ENCODE results near the gene SENP6.
"Not testable (repeated sequence)": the region's sequence is repeated elsewhere in the genome, so short reads cannot be mapped to it uniquely, and the experiment has no call there.

Gene SENP6

DNA sequence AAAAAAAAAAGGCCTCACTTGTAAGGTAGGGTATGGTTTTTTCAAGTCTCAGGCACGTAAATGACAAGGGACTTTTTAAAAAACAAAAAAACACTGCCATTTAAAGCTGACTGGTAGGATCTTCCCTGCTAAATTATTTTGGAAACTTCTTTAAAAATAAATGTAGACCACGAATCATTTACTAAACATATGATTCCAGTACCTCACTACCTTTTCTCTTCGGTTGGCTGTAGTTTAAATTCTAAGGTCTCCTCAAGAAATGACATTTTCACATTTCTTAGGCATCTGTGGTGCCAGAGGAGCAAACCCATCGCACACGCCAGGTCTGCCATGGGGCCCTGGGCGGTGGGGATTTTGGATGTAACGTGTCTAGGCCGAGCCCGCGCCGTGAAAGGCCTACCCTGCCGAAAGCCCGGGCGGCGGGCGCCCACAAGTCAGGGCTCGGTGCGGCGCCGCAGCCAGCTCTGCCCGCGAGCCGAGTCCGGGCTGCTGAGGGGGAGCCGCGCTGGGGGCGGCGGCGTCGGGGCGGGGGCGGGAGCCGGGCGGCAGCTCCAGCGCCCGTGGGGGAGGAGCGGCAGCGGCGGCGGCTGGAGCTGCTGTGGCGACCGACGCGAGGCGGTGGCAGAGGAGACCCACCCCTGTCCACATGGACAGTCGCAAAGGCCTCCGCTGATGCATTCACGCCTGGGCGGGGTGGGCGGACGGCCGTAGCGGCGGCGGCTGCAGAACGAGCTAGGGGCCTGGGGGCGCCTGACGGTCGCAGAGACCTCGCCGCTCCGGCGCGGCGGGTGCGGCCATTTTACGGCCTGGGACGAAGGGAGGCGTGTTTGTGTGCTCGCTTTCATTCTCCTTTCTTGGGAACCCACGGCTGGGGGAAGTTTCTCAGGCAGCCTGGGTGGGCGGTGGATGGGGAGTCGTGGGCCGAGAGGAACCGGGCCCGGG, at the start of gene SENP6:
Gene SENP6, plus strand, starts transcription at position 577 of the 942 bp plus-strand sequence. CDS start 645 bp downstream, outside the sequence.
- peak; percentile 64 for DNase-seq

DNA sequence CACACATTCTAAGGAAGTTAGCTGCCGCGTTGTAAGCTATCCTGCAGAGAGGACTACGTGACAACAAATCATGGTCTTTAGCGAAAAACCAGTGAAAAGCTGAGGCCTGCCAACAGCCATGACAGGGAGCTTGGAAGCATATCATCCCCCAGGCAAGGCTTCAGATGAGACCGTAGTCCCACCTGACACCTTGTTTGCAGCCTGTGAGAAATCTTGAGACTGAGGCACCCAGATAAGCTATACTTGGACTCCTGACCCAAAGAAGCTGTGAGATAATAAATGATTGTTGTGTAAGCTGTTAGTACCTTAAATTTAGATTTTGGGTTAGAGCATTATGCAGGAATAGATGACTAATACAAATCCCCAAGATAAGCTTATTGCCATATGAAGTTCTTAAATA, 45.4 kb upstream of the SENP6 start:
- DNase-seq, result no peak

GRCh38 chr6:75557068-75557467, 44.6 kb upstream of the SENP6 start:
- DNase-seq, result no peak

GRCh38 chr6:75563032-75563431, 38.6 kb upstream of the SENP6 start:
- no peak for DNase-seq

DNA sequence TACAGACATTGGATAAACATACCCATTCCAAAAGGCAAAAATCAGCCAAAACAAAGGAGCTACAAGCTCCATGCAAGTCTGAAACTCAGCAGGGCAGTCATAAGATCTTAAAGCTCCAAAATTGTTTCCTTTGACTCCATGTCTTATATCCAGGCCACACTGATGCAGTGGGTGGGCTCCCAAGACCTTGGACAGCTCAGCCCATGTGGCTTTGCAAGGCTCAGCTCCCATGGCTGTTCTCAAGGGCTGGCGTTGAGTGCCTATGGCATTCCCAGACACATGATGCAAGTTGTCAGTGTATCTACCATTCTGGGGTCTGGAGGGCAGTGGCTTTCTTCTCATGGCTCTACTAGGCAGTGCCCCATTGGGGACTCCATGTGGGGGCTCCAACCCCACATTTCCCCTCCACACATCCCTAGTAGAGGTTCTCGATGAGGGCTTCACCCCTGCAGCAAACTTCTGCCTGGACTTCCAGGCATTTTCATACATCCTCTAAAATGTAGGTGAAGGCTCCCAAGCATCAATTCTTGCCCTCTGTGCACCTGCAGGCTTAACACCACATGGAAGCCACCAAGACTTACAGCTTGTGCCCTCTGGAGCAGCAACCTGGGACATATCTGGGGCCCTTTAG, 35.4 kb upstream of the SENP6 start:
- DNase-seq, result no peak

- DNase-seq, result no peak
These were observed 33.6 kb upstream of the SENP6 start for GRCh38 chr6:75568100-75568499.

DNA sequence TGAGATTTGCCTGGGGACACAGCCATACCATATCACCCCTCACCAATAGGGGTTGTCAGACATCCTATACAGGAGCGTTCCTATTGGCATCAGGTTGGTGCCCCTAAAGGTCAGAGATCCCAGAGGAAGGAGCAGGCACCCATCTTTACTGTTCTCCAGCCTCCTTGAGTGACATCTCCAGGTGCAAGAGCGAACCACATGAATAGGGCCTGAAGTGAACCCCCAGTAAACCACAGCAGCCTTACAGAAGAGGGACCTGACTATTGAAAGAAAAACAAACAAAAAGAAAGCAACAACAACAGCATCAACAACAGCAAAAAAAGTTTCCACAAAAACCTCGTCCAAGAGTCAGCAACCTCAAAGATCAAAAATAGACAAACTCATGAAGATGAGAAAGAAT, 32.7 kb upstream of the SENP6 start:
- DNase-seq, result no peak

DNA sequence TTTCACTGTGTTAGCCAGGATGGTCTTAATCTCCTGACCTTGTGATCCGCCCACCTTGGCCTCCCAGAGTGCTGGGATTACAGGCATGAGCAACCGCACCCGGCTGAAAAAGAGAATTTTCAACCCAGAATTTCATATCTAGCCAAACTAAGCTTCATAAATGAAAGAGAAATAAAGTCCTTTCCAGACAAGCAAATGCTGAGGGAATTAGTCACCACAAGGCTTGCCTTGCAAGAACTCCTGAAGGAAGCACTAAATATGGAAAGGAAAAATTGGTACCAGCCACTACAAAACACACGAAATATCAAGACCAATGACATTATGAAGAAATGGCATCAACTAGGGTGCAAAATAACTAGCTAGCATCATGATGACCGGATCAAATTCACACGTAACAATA, 31.0 kb upstream of the SENP6 start:
- not testable (repeated sequence) for DNase-seq

DNA sequence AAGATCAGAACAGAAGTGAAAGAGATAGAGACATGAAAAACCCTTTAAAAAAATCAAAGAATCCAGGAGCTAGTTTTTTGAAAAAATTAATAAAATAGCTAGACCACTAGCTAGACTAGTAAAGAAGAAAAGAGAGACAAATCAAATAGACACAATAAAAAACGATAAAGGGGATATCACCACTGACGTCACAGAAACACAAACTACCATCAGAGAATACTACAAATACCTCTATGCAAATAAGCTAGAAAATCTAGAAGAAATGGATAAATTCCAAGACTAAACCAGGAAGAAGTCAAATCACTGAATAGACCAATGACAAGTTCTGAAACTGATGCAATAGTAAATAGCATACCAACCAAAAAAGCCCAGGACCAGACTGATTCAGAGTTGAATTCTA, 29.6 kb upstream of the SENP6 start:
- DNase-seq, result no peak

DNA sequence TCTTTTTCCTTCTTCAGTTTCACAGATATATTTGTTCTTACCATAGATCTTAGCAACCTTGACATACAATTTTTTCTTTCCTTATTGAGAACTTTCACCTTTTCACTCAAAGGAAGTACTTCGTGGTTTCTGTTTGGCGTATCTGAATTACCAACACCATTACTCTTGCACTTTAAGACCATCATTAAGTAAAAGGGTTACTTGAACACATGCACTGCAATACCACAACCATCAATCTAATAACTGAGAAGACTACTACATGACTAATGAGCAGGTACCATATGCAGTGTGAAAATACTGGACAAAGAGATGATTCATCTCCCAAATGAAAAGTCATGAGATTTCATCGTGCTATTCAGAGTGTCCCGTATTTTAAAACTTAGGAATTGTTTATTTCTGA, 21.7 kb upstream of the SENP6 start:
- DNase-seq, result no peak

DNA sequence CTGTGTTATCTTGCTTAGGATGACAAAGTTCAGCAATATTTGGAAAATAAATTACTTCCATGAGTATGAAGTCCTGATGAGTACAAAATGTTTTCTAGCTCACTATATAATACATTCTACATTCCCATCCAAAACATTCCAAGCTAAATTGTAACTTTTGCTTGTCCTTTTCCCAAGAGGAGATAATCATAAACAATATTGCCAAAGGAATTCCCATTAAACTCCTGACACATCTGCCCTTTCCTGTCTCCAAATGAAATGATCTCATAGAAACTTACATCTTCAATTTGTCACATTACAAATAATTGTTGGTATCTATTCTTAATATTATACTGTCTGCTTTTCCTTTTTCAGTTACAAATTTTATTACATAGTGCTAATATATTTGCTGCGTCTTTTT, 20.4 kb upstream of the SENP6 start:
- DNase-seq, result no peak

DNA sequence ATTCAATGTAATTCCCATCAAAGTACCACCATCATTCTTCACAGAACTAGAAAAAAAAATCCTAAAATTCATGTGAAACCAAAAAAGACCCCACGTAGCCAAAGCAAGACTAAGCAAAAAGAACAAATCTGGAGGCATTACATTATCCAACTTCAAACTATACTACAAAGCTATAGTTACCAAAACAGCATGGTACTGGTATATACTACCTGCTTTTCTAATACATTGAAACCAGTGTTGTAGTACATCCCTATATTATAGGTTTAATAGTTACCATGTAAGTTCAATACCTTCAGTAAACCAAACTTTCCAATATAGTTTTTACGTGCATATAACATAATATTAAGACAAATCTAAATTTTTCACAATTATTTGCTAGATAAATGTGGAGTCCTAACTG, 17.1 kb upstream of the SENP6 start:
- DNase-seq, result not testable (repeated sequence)

DNA sequence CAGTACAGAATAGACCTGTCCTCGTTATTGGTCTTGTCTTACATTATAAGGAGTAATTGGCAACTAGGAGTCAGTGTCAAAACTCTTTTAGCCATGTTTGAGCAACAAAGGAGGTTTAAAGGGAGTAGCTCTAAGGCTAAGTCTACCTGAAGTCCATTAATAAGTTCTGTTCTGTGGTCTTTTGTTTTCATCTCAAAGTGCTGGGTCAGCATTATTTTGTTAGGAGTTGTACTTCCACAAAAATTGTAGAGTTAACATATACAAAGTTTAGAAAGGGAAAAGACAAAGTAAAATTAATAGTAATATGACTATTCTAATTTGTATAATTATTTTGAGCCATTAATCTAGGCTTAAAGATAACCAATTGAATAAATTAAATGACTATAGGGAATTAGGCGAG, 12.7 kb upstream of the SENP6 start:
- no peak for DNase-seq

DNA sequence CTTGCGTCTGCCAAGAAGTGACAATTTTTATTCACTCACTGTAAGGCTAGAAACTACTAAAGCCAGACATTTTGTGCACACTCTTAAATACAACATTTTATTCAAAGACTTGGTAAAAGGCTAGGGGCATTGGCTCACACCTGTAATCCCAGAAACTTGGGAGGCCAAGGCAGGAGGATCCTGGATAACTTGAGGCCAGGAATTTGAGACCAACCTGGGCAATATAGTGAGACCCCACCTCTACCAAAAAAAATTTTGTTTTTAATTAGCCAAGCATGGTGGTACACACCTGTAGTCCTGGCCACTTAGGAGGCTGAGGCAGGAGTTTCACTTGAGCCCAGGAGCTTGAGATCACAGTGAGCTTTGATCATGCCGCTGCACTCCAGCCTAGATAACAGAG, 11.3 kb upstream of the SENP6 start:
- DNase-seq, result no peak

- not testable (repeated sequence) for DNase-seq
These were observed 5.3 kb upstream of the SENP6 start for GRCh38 chr6:75596380-75596779.

DNA sequence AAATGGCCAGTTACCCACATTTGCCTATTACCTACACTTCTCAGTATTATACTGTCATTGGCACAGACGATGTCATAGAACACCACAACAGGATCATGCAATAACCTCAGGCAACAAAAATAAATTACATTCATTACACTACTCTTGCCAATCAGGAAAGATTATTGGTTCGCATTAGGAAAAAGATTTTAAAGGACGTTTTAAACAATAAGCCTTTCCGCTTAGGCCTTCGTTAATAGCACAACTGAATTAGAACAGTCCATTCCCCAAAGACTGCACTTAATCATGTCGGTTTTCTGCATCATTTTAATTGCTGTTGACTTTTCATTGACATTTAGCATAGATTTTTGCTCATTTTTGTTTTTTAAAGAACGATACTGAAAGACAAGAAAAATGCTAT, 912 bp upstream of the SENP6 start:
- no peak for DNase-seq

GRCh38 chr6:75602246-75603105, 796 bp downstream of the SENP6 start:
- DNase-seq, result peak; percentile 39

DNA sequence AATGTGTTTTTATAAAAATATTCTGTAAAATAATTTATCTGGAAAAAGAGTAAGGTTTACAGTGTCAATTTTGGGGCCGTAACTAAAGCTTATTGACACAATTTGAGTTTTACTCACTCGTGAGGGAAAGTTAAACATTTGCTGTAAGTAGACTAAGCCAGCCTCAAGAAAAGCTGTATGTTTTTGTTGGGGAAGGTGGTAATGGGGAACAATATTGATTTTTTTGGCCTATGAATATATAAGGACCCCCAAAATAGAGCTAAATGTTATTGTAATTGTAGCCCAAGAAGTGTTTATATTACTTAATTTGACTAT, 1.4 kb downstream of the SENP6 start:
- no peak for DNase-seq

DNA sequence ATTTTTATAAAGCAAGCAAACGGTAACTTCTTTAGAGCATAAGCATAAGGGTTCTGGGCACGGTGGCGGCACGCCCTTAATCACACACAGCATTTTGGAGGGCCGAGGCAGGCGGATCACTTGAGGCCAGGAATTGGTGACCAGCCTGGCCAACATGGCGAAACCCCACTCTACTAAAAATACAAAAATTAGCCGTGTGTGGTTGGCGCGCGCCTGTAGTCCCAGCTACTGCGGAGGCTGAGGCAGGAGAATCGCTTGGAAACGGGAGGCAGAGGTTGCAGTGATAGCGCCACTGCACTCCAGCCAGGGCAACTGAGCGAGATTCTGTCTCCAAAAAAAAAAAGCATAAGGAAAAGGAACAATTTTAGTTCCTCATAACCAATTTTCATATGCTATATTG, 2.6 kb downstream of the SENP6 start:
- DNase-seq, result no peak

DNA sequence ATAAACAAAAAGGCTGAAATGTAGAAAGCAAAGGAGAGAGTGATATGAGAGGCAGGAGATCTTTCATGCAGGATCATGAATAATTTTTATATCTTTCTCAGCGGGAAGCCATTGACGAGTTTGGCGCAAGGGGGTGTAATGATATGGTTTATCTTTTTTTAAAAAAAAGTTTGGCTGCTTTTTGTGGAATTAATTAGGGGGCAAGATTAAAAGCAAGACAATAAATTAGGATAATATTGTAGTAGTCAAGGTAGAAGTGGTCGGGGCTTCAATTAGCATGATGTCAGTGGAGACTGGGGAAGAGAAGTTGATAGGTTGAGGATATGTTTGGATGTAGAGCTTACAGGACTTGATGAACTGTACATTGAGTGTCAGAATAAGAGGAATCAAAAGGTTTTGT, 4.0 kb downstream of the SENP6 start:
- no peak for DNase-seq

- DNase-seq, result no peak
These were observed 6.6 kb downstream of the SENP6 start for GRCh38 chr6:75608304-75608703.

- no peak for DNase-seq
These were observed 7.4 kb downstream of the SENP6 start for GRCh38 chr6:75608956-75609533.
